ENCODE measurements around the gene SH3TC1. TPM values are rescaled to one million over a fixed set of nuclear protein-coding genes. Genes with fewer than 3 reads are reported as not detected.

The SH3TC1 gene
- total and polyA plus RNA-seq, 2 of the 8 experiments (the other 6 are each of a cell fraction or from before 2014, with no cell fraction given), result 0.15 TPM; not detected in 1

DNA sequence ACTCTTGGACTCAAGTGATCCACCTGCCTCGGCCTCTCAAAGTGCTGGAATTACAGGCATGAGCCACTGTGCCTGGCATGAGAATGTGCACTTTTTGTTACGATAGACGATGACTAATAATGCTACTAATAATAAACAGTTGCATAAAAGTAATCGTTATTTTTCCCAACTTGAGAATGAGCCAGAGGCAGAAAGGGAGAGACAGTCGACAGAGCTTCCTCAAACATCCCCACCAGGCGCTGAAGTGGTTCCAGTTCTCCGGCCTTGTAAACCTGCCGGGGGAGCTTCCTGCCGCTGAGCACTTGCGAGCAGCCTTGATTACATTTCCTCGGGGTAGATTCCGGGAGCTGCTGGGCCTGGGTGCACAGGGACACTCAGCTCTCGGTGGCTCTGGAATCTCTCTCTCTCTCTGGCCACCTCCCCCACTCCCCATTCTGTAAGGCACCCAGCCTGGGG, 61.6 kb downstream of the SH3TC1 start:
- FAIRE-seq, result no peak
- Histone ChIP-seq H2BK12ac (ENCODE audit: low read depth, low read length) (no peak overlapping the region), H3K23ac (ENCODE audit: insufficient read length) (no peak overlapping the region), H3K79me1 (ENCODE audit: low read depth, low read length) (no peaks in the 10 kb centered on the region), H3K27ac (ENCODE audit: low read depth, low read length) (no peak overlapping the region), H3K79me2 (ENCODE audit: control insufficient read depth in 1 of 2, insufficient read depth in 2 of 2, low read length in 2 of 2) (no peaks in the 10 kb centered on the region), H4K91ac (replicated peaks; ENCODE audit: insufficient read length, low read length) (no peak overlapping the region), H2AK5ac (ENCODE audit: low read depth, low read length) (no peak overlapping the region), H4K8ac (ENCODE audit: extremely low read depth, insufficient read depth, low read length) (no peak overlapping the region), H3K23me2 (ENCODE audit: low read depth, low read length) (no peaks in the 10 kb centered on the region), H3K4me2 (ENCODE audit: insufficient read depth in 1 of 2, low read depth in 2 of 2, low read length in 2 of 2) (no peak overlapping the region), H3K4me3 (ENCODE audit: extremely low read depth in 1 of 4, insufficient read depth in 2 of 4, low read depth in 3 of 4, low read length in 4 of 4) (no peak overlapping the region), H3K27me3 (replicated peaks in 1 of 4; ENCODE audit: control insufficient read depth in 3 of 4, extremely low read depth in 1 of 4, insufficient read depth in 3 of 4, low read length in 3 of 4) (no peaks in the 10 kb centered on the region), H3K4me1 (replicated peaks in 1 of 4; ENCODE audit: control insufficient read depth in 3 of 4, insufficient read depth in 4 of 4, low read length in 3 of 4) (peaks cover 0 to 8% (median 2%) of the 10 kb centered on the region in 4 experiments; a peak in 4 of 7 replicates), H3K56ac (replicated peaks; ENCODE audit: insufficient read length, low read depth, low read length) (no peak overlapping the region), H3K9ac (replicated peaks in 1 of 4; ENCODE audit: extremely low read depth in 1 of 4, low read depth in 3 of 4, low read length in 3 of 4) (no peak overlapping the region), H3K36me3 (ENCODE audit: control insufficient read depth in 2 of 4, insufficient read depth in 4 of 4, low read length in 3 of 4) (no peaks in the 10 kb centered on the region), H2BK120ac (replicated peaks; ENCODE audit: low read depth, low read length) (no peak overlapping the region), H4K5ac (ENCODE audit: insufficient read length, low read depth, low read length) (no peak overlapping the region), H3K4ac (replicated peaks; ENCODE audit: insufficient read length, low read depth, low read length) (no peak overlapping the region), H4K20me1 (replicated peaks in 1 of 2; ENCODE audit: control insufficient read depth in 1 of 2, insufficient read depth in 2 of 2, low read length in 2 of 2) (peaks cover 0 to 1% of the 10 kb centered on the region in 2 experiments), H3K9me3 (ENCODE audit: insufficient read depth in 2 of 2, low read depth in 1 of 2, low read length in 1 of 2) (no peaks in the 10 kb centered on the region), H2BK15ac (ENCODE audit: low read length) (no peak overlapping the region), H3K14ac (ENCODE audit: insufficient read length) (no peak overlapping the region), H2BK5ac (ENCODE audit: low read depth, low read length) (no peak overlapping the region), H2BK20ac (ENCODE audit: low read length) (no peak overlapping the region), H3K18ac (ENCODE audit: extremely low read depth, low read length) (no peak overlapping the region), H2AFZ (ENCODE audit: low read length) (no peak overlapping the region)
- POLR2A ChIA-PET (ENCODE audit: partially characterized antibody), result no interaction called here
- TF ChIP-seq SUZ12 (IDR thresholded peaks at IDR 0.05; ENCODE audit: low read length) (no peak), TEAD4 (IDR thresholded peaks at IDR 0.05; ENCODE audit: low read depth, low read length) (no peak), TBP (IDR thresholded peaks at IDR 0.05; ENCODE audit: low read depth, low read length) (no peak), KDM1A (IDR thresholded peaks at IDR 0.05; ENCODE audit: borderline replicate concordance, low read length) (no peak), NANOG (IDR thresholded peaks at IDR 0.05; ENCODE audit: insufficient read depth, low read depth, low read length, poor library complexity, severe bottlenecking) (no peak), CEBPB (IDR thresholded peaks at IDR 0.05; ENCODE audit: low read depth, low read length) (no peak), NRF1 (IDR thresholded peaks at IDR 0.05; ENCODE audit: low read depth, low read length) (no peak), POU5F1 (IDR thresholded peaks at IDR 0.05; ENCODE audit: low read depth, low read length) (no peak)
- TF ChIP-seq, protein P1, sequence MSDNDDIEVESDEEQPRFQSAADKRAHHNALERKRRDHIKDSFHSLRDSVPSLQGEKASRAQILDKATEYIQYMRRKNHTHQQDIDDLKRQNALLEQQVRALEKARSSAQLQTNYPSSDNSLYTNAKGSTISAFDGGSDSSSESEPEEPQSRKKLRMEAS (IDR thresholded peaks at IDR 0.05), result no peak
- WGBS, 2 experiments (ENCODE audit: extremely low coverage in 1 of 2, insufficient coverage in 1 of 2, insufficient read length in 1 of 2, insufficient replicate concordance in 2 of 2, low coverage in 1 of 2, low lambda C conversion rate in 2 of 2, missing lambda C conversion rate in 1 of 2), result 78% methylated on average over 13 of the region's 13 CpGs; no CpG with 5 or more reads in 1 of the 2 experiments
- CTCF ChIA-PET (ENCODE audit: partially characterized antibody), result interaction anchor here (0.6 to 1.4 kb wide), 3 partner anchors 26 to 84 kb away, joined by 3 to 4 read pairs (median 4); no protein-coding TSS in a partner anchor
- DNase-seq (ENCODE audit: low read depth in 1 of 2, low spot score in 2 of 2), result no peak
